ENCODE measurements around the gene KRTCAP2.

The KRTCAP2 gene

GRCh38 chr1:155177918-155178281 lies 4.8 kb upstream of the KRTCAP2 start:
- DNase-seq (ENCODE audit: low read depth, low spot score), result no peak
- TF ChIP-seq CTCF (IDR thresholded peaks at IDR 0.05; ENCODE audit: insufficient read depth, low read length, missing control alignments), result no peak
- POLR2A ChIA-PET, result no interaction called here
- no peak overlapping the region for H3K4me3 ChIP-seq (ENCODE audit: low read depth, low read length)
- CTCF ChIA-PET, result interaction anchor here (1.0 to 3.0 kb wide), 10 partner anchors 15 to 471 kb away, joined by 3 to 54 read pairs (median 8); partner anchors contain the start of gene THBS3

- CTCF ChIA-PET, result interaction anchor here (0.7 to 3.9 kb wide), 15 partner anchors 8 to 471 kb away, joined by 3 to 54 read pairs (median 4); partner anchors contain the start of gene THBS3
- no peak for TF ChIP-seq CTCF (IDR thresholded peaks at IDR 0.05; ENCODE audit: insufficient read depth, low read length, missing control alignments)
- no peak overlapping the region for H3K4me3 ChIP-seq (ENCODE audit: low read depth, low read length)
- POLR2A ChIA-PET, result no interaction called here
- no peak for DNase-seq (ENCODE audit: low read depth, low spot score)
Observed at GRCh38 chr1:155177192-155177917, 4.3 kb upstream of the KRTCAP2 start.

- POLR2A ChIA-PET, result no interaction called here
- peak; percentile 89 for TF ChIP-seq CTCF (IDR thresholded peaks at IDR 0.05; ENCODE audit: insufficient read depth, low read length, missing control alignments)
- no peak for DNase-seq (ENCODE audit: low read depth, low spot score)
- CTCF ChIA-PET, result interaction anchor here (0.8 to 14.6 kb wide), 17 partner anchors 9 to 472 kb away, joined by 3 to 457 read pairs (median 9); partner anchors contain the start of genes MTX1 and THBS3
- H3K4me3 ChIP-seq (ENCODE audit: low read depth, low read length), result no peak overlapping the region
Observed at GRCh38 chr1:155176544-155177071, 3.5 kb upstream of the KRTCAP2 start.

GRCh38 chr1:155175927-155176371 lies 2.8 kb upstream of the KRTCAP2 start:
- ChIA-PET CTCF (interaction anchor here (0.8 to 14.6 kb wide), 19 partner anchors 9 to 475 kb away, joined by 3 to 457 read pairs (median 6); partner anchors contain the start of genes MTX1, RUSC1, SLC50A1 and THBS3), POLR2A (no interaction called here)
- no peak for DNase-seq (ENCODE audit: low read depth, low spot score)
- TF ChIP-seq CTCF (IDR thresholded peaks at IDR 0.05; ENCODE audit: insufficient read depth, low read length, missing control alignments), result peak; percentile 18
- no peak overlapping the region; the same call in 1 of the 2 replicates for H3K4me3 ChIP-seq (ENCODE audit: low read depth, low read length)

- ChIA-PET POLR2A (interaction anchor here (1.3 kb wide), 1 partner anchor 19 kb away, joined by 9 read pairs; no protein-coding TSS in a partner anchor), CTCF (interaction anchor here (0.8 to 14.6 kb wide), 26 partner anchors 9 to 476 kb away, joined by 3 to 457 read pairs (median 6); partner anchors contain the start of genes MTX1, RUSC1, SLC50A1 and THBS3)
- peak overlapping the region; percentile 98 for H3K4me3 ChIP-seq (ENCODE audit: low read depth, low read length)
- no peak for DNase-seq (ENCODE audit: low read depth, low spot score)
- no peak for TF ChIP-seq CTCF (IDR thresholded peaks at IDR 0.05; ENCODE audit: insufficient read depth, low read length, missing control alignments)
Observed at GRCh38 chr1:155175281-155175926, 2.3 kb upstream of the KRTCAP2 start.
